ENCODE measurements around the gene SERF2.
A peak's percentile ranks its signal among the peaks of the same experiment; 100 is the strongest.
"Not testable (repeated sequence)": the region's sequence is repeated elsewhere in the genome, so short reads cannot be mapped to it uniquely, and the experiment has no call there.

Gene SERF2

DNA sequence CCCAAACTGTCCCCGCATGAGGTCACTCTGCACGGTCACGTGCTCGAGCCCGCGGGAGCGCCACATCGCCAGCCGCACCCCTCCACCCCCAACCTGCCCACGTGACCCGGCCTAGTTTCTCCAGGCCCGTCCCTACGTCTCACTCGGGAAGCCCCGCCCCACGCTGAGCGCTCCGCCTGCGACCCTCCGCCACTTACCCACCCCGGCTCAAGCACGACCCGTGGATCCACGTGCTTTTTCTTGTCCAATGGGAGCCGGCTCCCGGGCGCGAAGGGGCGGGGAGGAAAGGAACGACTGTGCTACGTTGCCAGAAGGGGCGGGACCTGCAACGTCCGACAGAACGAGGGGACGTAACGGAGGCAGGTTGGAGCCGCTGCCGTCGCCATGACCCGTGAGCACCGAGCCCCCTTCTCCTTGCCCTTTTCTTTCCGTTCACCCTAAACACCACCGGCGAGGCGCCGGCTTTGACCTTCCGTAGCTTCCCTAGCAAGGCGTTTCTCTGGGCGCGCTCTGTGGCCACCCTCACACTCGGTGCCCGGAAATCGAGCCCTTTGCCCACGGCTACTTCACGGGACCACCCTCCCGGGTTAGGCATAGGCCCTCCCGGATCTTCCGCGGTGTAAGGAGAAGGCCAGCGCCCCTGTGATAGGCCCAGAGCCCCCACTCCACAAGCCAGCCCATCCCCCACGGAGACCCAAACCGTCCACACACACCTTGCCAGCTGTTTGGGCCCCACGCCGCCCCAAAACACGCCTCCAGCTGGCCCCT lies at the start of gene SERF2:
Gene SERF2, plus strand, starts transcription at position 328 of the 768 bp plus-strand sequence. Its CDS starts 57 bp downstream, at position 385.
- peak; percentile 100 for DNase-seq (ENCODE audit: low spot score)

DNA sequence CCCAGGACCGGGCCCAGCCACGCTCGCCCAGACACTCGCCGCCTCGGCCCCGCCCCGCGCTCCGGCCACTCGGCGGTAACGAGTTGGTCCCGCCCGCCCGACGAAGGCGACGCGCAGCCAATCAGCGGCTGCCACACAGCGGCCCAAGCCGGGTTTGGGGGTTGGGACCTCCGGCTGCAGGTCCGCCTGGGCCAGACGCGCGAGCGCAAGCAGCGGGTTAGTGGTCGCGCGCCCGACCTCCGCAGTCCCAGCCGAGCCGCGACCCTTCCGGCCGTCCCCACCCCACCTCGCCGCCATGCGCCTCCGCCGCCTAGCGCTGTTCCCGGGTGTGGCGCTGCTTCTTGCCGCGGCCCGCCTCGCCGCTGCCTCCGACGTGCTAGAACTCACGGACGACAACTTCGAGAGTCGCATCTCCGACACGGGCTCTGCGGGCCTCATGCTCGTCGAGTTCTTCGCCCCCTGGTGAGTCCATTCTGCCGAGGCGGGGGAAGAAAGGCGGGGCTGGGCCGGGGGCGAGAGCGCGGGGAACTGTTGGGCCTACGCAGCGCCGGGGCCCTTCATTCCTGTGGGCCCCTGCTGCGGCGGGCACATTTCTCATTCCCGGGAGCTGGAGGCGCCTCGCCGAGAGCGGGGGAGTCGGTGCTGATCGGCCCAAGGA lies 45.7 kb upstream of the SERF2 start, which contains the start of gene PDIA3:
Gene PDIA3, plus strand, starts transcription at position 194 of the 658 bp plus-strand sequence. Its CDS starts 102 bp downstream, at position 296.
- peak; percentile 96 for DNase-seq (ENCODE audit: low spot score)

GRCh38 chr15:43746903-43747309 lies 45.2 kb upstream of the SERF2 start:
- DNase-seq (ENCODE audit: low spot score), result not testable (repeated sequence)

DNA sequence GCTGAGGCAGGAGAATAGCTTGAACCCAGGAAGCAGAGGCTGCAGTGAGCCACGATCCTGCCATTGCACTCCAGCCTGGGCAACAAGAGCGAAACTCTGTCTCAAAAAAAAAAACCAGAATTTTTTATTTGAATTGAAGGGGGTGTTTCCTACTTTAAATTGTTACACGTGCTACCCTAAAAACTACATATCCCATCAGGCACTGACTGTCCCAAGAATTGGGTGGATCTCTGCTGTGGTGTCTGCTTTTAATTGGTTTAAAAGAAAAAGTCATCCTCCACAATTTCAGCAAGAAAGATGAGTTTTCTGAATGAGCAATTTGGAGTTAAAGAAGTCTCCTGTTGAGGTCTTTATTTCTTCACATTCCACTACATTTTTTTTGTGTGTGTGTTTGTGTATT lies 43.7 kb upstream of the SERF2 start:
- no peak for DNase-seq (ENCODE audit: low spot score)

- DNase-seq (ENCODE audit: low spot score), result no peak
These were observed 42.3 kb upstream of the SERF2 start for GRCh38 chr15:43749690-43750345.

DNA sequence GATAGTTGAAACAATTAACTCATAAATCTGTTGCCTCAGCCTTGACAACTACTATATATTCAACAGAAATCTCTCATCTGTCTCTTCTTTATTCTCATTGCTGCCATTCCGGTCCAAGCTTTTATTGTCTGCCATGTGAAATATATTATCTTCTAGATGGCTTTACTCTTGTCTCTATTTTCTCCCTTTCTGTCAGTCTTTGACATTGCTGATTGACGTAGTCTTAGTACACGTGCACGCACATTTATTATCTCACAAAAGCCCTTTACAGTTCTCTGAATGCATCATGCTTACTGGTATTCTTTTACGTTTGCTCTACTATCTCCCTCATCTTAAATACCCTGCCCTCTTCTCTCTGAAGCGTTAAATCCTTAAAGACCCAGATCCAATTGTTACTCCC lies 40.2 kb upstream of the SERF2 start:
- no peak for DNase-seq (ENCODE audit: low spot score)

GRCh38 chr15:43762824-43763223 lies 29.3 kb upstream of the SERF2 start:
- DNase-seq (ENCODE audit: low spot score), result no peak

- DNase-seq (ENCODE audit: low spot score), result no peak
These were observed 28.2 kb upstream of the SERF2 start for GRCh38 chr15:43763819-43764446.

- DNase-seq (ENCODE audit: low spot score), result no peak
These were observed 22.4 kb upstream of the SERF2 start for GRCh38 chr15:43769584-43770228.

DNA sequence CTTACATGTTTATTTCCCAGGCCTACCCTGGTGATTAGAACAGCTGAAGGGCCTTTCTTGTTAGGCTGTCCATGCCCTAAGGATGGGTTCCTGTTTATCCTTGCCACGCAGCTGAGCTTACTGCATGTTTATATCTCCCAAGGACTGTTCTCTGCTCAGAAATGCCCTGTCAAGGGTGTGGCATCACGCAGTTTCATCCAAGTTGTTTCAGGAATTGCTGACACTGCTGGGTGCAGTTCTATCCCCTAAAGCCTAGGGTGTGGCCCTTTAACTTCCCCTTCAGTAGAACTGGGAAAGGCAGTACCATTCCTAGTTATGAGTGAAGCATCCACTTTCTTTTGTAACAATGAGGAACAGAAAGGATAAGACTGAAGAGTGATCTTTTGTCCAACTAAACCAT lies 20.3 kb upstream of the SERF2 start:
- DNase-seq (ENCODE audit: low spot score), result no peak

DNA sequence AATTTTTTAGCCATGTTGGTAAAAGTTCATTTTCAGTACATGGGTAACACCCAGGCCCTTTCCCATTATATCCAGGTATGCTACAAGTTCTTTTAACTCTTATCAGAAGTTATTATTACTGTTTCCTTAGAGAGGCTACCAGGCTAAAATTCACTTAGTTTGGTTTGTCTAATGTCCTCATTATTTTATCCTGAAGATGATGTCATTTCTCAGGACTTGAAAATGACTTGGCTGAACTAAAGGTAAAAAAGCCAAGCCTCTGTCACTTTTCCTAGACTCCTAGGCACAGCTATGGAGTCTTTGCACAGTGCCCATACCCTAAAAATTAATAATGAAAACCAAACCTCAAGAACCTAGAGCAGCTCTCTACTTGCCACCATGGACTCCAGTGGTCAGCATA lies 19.5 kb upstream of the SERF2 start:
- no peak for DNase-seq (ENCODE audit: low spot score)

GRCh38 chr15:43774062-43774461 lies 18.1 kb upstream of the SERF2 start:
- DNase-seq (ENCODE audit: low spot score), result no peak

- DNase-seq (ENCODE audit: low spot score), result no peak
These were observed 16.6 kb upstream of the SERF2 start for GRCh38 chr15:43775411-43775965.

- DNase-seq (ENCODE audit: low spot score), result no peak
These were observed 15.9 kb upstream of the SERF2 start for GRCh38 chr15:43776101-43776717.

GRCh38 chr15:43776718-43777266 lies 15.3 kb upstream of the SERF2 start, which contains the start of gene ELL3:
Gene ELL3 (minus strand): TSS chr15:43776966. CDS start chr15:43776901, 65 bp downstream.
- DNase-seq (ENCODE audit: low spot score), result peak; percentile 87

DNA sequence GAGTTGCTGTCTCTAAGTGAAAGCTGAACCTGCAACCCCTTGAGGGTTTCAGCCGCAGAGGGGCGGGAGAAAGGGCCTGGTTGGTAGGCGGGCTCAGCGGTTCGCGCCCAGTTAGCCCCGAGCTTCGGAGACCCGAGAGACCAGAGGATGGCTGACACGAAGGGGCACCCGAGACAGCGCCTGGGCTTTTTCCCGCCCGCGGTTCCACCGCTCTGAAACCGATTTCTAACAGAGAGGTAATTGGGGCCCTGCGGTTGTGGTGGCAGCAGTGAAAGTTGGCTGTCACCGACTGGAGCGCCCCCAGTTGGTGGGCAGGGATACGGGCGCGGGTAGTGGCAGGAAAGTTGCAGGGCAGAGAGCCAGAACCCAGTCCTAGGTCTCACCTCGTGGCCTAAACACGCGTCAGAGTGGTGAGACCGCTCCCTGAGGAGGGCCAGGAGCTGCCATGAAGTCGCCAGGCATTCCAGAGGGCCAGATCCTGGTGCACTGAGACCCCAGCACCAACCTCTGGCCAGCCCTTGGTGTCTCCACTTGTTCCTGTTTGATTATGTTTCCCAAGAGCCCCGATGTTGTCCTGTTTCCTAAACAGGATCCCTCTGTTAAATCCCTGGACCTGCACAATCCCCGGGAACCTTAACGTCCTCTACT lies 14.7 kb upstream of the SERF2 start:
- peak; percentile 82 for DNase-seq (ENCODE audit: low spot score)

DNA sequence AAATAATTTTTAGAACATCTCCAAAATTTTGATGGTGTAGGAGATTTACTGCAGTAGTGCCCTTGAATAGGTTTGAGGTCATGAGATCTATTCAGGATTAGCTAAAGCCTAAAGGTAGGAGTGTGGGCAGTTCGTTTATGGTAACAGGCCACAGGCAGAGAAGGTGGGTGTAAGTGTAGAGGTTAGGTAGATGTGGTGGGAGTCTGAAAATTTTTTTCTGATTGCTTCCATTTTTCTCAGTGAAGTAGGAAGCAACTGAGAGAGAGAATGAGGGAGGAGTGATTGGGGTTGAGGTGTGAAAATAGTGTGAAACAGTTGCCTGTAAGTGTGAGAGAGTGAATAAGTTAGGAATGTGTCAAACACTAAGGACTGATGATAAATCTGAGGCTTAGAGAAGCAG lies 13.1 kb upstream of the SERF2 start:
- DNase-seq (ENCODE audit: low spot score), result no peak

- DNase-seq (ENCODE audit: low spot score), result no peak
These were observed 2.7 kb upstream of the SERF2 start for GRCh38 chr15:43789409-43789808.

GRCh38 chr15:43792761-43793476 lies 799 bp downstream of the SERF2 start:
- no peak for DNase-seq (ENCODE audit: low spot score)
